Mononuclear cell (primary cell): Measurements from ENCODE around the gene SEMA5A. TPM values are rescaled to one million over a fixed set of nuclear protein-coding genes. Genes with fewer than 3 reads are reported as not detected.

Experiments
- H3K27me3 ChIP-seq: 2 replicates; pipeline ENCODE4 v1.6.0; 2011; ENCODE audit warnings: low read length, control low read depth; ENCODE audit not compliant: insufficient read depth
- H3K4me1 ChIP-seq: 2 replicates; pipeline ENCODE4 v1.5.1; 2011; ENCODE audit warnings: mild to moderate bottlenecking, low read length, control low read depth; ENCODE audit not compliant: insufficient read depth
- H3K4me3 ChIP-seq: 2 replicates; pipeline ENCODE4 v1.5.1; 2011; ENCODE audit warnings: mild to moderate bottlenecking, low read length, moderate library complexity
- H3K9me3 ChIP-seq: 2 replicates; pipeline ENCODE4 v1.5.1; 2011; ENCODE audit warnings: low read depth, mild to moderate bottlenecking, control low read depth, low read length
- total RNA-seq: library from RNA; depleted of rRNA; stranded (reverse); fragments of >200 nt; gene quantifications from one replicate; pipeline ENCODE4 v1.2.3, GENCODE V29; 2012

Gene SEMA5A
- total RNA-seq, 1 donor: 0.84 TPM

- Histone ChIP-seq H3K4me1 (no peaks in the 10 kb centered on the region), H3K4me3 (no peak overlapping the region), H3K9me3 (no peaks in the 10 kb centered on the region), H3K27me3 (no peaks in the 10 kb centered on the region)
Observed at GRCh38 chr5:9105851-9106250, 440.0 kb downstream of the SEMA5A start.

- no peaks in the 10 kb centered on the region for H3K9me3 ChIP-seq
Observed at GRCh38 chr5:9104571-9105339, 441.1 kb downstream of the SEMA5A start.

DNA sequence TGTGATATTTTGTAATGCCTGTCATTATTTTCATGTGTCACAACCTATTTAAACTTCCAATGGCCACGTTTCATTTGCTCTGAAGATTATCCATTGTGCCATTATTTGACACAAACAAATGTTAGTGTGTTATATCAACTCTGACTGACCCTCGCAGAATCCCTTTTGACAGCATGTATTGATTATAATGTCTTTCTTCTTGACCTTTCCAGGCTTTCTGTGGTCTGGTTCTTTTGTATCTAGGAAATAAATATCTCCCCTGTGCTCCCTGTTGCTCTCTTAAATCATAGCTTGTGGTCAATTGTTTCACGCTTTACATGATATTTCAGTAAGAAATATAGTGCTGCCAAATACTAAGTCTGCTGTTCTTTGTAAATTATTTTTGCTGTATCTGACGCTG lies 442.6 kb downstream of the SEMA5A start:
- H3K9me3 ChIP-seq: no peaks in the 10 kb centered on the region
- H3K4me3 ChIP-seq: no peak overlapping the region
- no peaks in the 10 kb centered on the region for H3K4me1 ChIP-seq
- H3K27me3 ChIP-seq: no peaks in the 10 kb centered on the region

More at GRCh38 chr5:9104571-9105339, 441.1 kb downstream of the SEMA5A start:
- no peaks in the 10 kb centered on the region for H3K4me1 ChIP-seq
- no peaks in the 10 kb centered on the region for H3K27me3 ChIP-seq
- H3K4me3 ChIP-seq: no peak overlapping the region

DNA sequence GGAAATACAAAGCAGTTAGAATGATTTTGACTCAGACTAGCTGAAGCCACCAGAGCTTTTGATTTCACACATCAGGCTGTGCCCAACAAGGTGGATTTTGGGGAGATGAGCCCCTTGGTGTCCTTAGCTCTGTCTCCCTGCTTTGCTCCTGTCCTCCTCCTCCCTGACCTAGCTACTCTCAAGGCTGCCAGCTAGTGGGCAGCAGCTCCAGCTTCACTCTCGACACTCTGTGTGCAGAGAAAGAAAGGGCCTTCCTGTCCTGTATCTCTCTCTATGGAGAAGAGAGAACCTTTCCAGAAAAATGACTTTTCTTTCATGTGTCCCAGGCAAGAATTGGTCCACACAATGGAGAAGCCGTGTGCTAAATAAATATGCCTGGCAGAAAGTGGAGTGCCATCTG lies 446.2 kb downstream of the SEMA5A start:
- no peaks in the 10 kb centered on the region for H3K4me1 ChIP-seq
- H3K4me3 ChIP-seq: no peak overlapping the region
- H3K9me3 ChIP-seq: no peaks in the 10 kb centered on the region
- no peaks in the 10 kb centered on the region for H3K27me3 ChIP-seq

GRCh38 chr5:9098990-9099389 lies 446.9 kb downstream of the SEMA5A start:
- Histone ChIP-seq H3K4me3 (no peak overlapping the region), H3K4me1 (no peaks in the 10 kb centered on the region), H3K9me3 (no peaks in the 10 kb centered on the region), H3K27me3 (no peaks in the 10 kb centered on the region)

DNA sequence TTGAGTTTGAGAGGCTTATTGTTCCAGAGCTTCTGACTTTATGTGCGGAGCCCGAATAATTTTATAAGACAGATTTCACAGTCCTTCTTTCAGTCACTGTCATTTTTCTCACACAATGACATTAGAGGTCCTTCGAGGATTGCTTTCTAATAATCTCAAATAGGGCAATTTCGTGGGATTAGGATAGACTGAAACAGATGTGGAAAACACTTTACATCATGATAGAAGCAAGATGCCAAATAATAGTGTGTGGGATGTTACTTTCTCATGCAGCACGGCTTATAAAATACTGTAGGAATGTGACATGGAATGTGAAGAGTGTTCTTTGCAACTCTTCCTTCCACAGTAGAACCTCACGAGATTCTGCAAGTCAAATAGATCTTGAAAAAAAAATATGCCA lies 451.3 kb downstream of the SEMA5A start:
- no peaks in the 10 kb centered on the region for H3K4me1 ChIP-seq
- H3K4me3 ChIP-seq: no peak overlapping the region
- no peaks in the 10 kb centered on the region for H3K27me3 ChIP-seq
- no peaks in the 10 kb centered on the region for H3K9me3 ChIP-seq

DNA sequence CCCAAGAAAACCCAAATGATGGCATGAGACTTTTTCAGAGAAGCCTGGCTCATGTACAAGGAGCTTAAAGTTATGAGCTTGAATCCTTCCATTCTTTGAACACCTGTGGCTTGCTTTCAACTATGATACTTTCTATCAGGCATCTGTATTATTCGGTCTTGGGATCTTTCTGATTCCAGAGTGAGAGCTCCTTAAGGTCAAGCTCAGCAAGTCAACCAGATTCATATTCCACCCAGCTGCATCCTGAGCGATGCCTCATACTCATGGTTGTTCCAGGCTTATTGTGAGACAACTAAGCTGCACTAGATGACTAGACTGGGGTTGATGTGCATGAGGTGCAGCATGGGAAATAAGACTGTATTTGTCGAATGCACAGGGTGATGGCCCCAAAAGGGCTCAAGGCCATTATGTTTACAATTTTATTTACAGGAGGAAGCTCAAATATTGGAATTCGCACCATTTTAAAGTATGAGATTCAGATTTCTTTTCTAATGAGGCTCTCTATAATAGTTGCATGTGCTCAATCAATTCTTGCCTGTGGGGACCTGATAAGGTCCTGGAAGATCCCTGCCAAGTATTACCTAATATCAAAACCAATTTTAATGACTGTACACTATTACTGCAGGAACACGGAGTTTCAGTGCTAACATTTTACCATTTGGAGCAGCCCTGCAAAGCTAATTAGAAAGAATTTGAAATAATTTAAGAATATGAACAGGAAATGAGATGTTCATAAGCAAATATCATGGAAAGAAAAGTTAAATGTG lies 453.8 kb downstream of the SEMA5A start:
- Histone ChIP-seq H3K4me1 (no peaks in the 10 kb centered on the region), H3K9me3 (no peaks in the 10 kb centered on the region), H3K27me3 (no peaks in the 10 kb centered on the region), H3K4me3 (no peak overlapping the region)

GRCh38 chr5:9090381-9091026 lies 455.4 kb downstream of the SEMA5A start:
- Histone ChIP-seq H3K4me1 (no peaks in the 10 kb centered on the region), H3K9me3 (no peaks in the 10 kb centered on the region), H3K4me3 (no peak overlapping the region), H3K27me3 (no peaks in the 10 kb centered on the region)

GRCh38 chr5:9089893-9090292 lies 456.0 kb downstream of the SEMA5A start:
- no peaks in the 10 kb centered on the region for H3K27me3 ChIP-seq
- no peaks in the 10 kb centered on the region for H3K4me1 ChIP-seq
- no peak overlapping the region for H3K4me3 ChIP-seq
- H3K9me3 ChIP-seq: no peaks in the 10 kb centered on the region

DNA sequence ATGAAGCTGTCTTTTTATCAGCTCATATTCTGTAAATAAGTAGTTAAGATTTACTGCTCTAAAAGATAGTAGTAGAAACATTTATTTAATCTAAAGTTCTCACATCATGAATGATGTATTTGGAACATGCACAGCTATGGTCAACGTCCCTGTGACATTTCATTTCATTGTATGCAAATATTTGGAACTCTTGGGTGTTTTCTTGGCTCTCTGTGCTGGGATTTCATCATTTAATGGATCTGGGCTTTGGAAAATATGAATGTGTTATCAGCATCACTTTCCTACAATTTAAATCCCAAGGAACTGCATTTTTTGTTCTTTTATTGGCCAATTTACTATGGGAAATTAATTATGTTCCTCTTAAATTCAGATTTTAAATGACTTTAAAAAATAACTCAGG lies 462.9 kb downstream of the SEMA5A start:
- Histone ChIP-seq H3K4me3 (no peak overlapping the region), H3K27me3 (no peaks in the 10 kb centered on the region), H3K9me3 (no peaks in the 10 kb centered on the region), H3K4me1 (no peaks in the 10 kb centered on the region)

- no peak overlapping the region for H3K4me3 ChIP-seq
- H3K27me3 ChIP-seq: no peaks in the 10 kb centered on the region
- no peaks in the 10 kb centered on the region for H3K9me3 ChIP-seq
- H3K4me1 ChIP-seq: no peaks in the 10 kb centered on the region
Observed at GRCh38 chr5:9072701-9073100, 473.2 kb downstream of the SEMA5A start.

GRCh38 chr5:9071524-9071923 lies 474.4 kb downstream of the SEMA5A start:
- H3K9me3 ChIP-seq: no peaks in the 10 kb centered on the region
- H3K4me1 ChIP-seq: no peaks in the 10 kb centered on the region

GRCh38 chr5:9071074-9071473 lies 474.8 kb downstream of the SEMA5A start:
- Histone ChIP-seq H3K4me1 (no peaks in the 10 kb centered on the region), H3K9me3 (no peaks in the 10 kb centered on the region), H3K27me3 (no peaks in the 10 kb centered on the region), H3K4me3 (no peak overlapping the region)

More at GRCh38 chr5:9071524-9071923, 474.4 kb downstream of the SEMA5A start:
- H3K27me3 ChIP-seq: no peaks in the 10 kb centered on the region
- no peak overlapping the region for H3K4me3 ChIP-seq

- Histone ChIP-seq H3K9me3 (no peaks in the 10 kb centered on the region), H3K4me1 (no peaks in the 10 kb centered on the region), H3K27me3 (no peaks in the 10 kb centered on the region), H3K4me3 (no peak overlapping the region)
Observed at GRCh38 chr5:9069650-9070049, 476.2 kb downstream of the SEMA5A start.

DNA sequence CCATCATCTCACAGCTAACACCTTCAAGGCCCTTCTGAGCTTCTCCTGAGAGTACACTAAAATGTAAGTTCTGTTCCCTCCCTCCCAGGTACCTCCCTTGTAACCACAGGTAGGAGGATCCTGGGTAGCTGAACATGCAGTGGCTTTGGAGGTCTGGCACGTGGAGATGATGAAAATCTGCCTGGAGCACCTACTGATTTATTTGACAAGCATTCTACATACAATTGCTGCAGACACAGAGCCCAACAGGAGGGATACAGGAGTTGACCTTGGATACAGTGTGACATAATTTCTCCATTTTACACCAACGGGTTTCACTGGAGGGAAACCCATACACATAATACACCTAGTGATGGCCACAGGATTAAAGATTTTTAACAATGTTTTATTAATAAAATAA lies 478.7 kb downstream of the SEMA5A start:
- no peaks in the 10 kb centered on the region for H3K9me3 ChIP-seq
- no peaks in the 10 kb centered on the region for H3K4me1 ChIP-seq
- H3K4me3 ChIP-seq: no peak overlapping the region
- H3K27me3 ChIP-seq: no peaks in the 10 kb centered on the region
